Mesothelial cell of epicardium (in vitro differentiated cells): Measurements from ENCODE around the gene RNF112. TPM values are rescaled to one million over a fixed set of nuclear protein-coding genes. Genes with fewer than 3 reads are reported as not detected.
A peak's percentile ranks its signal among the peaks of the same experiment; 100 is the strongest.
"Not testable (repeated sequence)": the region's sequence is repeated elsewhere in the genome, so short reads cannot be mapped to it uniquely, and the experiment has no call there.

Experiments used
- DNase-seq, 2 experiments: peaks; one replicate each; pipeline ENCODE4 v3.0.0; 2021; ENCODE audit warnings: low spot score in 2 of 2; ENCODE audit not compliant: unreplicated experiment in 2 of 2
- H3K27ac Mint-ChIP-seq: 2 replicates; pipeline ENCODE4 v1.8.0; 2021; ENCODE audit warnings: mixed read lengths
- H3K27me3 Mint-ChIP-seq: 2 replicates; pipeline ENCODE4 v1.8.0; 2021; ENCODE audit warnings: low read depth, mixed read lengths
- H3K36me3 Mint-ChIP-seq: 2 replicates; pipeline ENCODE4 v1.8.0; 2021; ENCODE audit warnings: mixed read lengths
- H3K4me1 Mint-ChIP-seq: 2 replicates; pipeline ENCODE4 v1.8.0; 2021; ENCODE audit warnings: mixed read lengths
- H3K4me3 Mint-ChIP-seq: 2 replicates; pipeline ENCODE4 v1.8.0; 2021; ENCODE audit warnings: mild to moderate bottlenecking, moderate library complexity, mixed read lengths
- H3K9me3 Mint-ChIP-seq: 2 replicates; pipeline ENCODE4 v1.8.0; 2021; ENCODE audit warnings: mixed read lengths
- CTCF ChIP-seq: fragments of 200-600 bp; sonication (generic); IDR thresholded peaks from one replicate; pipeline ENCODE4 v1.5.0; 2021; ENCODE audit warnings: antibody characterized with exemption; ENCODE audit not compliant: unreplicated experiment
- total RNA-seq: library from RNA; stranded (reverse); gene quantifications from 3 replicates; pipeline ENCODE4 v1.2.1, GENCODE V29; 2021

Gene RNF112
- total RNA-seq, 1 donor from 2014 or later = 4.2 TPM

- Mint-ChIP-seq H3K9me3 (peaks cover 37% of the 10 kb centered on the region), H3K36me3 (peaks cover 14% of the 10 kb centered on the region), H3K27me3 (no peaks in the 10 kb centered on the region), H3K27ac (no peak overlapping the region), H3K4me3 (no peak overlapping the region), H3K4me1 (peaks cover 34% of the 10 kb centered on the region)
- no peak for TF ChIP-seq CTCF
- DNase-seq = no peak
Measured at GRCh38 chr17:19445105-19445504, 34.1 kb downstream of the RNF112 start.

GRCh38 chr17:19446577-19446976, 35.5 kb downstream of the RNF112 start:
- H3K4me3 Mint-ChIP-seq, DNase-seq, H3K27me3 Mint-ChIP-seq: not testable (repeated sequence)
- Mint-ChIP-seq H3K4me1 (peaks cover 35% of the 10 kb centered on the region), H3K9me3 (peaks cover 34% of the 10 kb centered on the region), H3K27ac (peak overlapping the region; percentile 98), H3K36me3 (peaks cover 14% of the 10 kb centered on the region)

- peak; percentile 36 to 80 for DNase-seq
- Mint-ChIP-seq H3K4me3 (no peak overlapping the region), H3K9me3 (peaks cover 34% of the 10 kb centered on the region), H3K4me1 (peaks cover 35% of the 10 kb centered on the region), H3K36me3 (peaks cover 14% of the 10 kb centered on the region), H3K27ac (peak overlapping the region; percentile 98), H3K27me3 (no peaks in the 10 kb centered on the region)
- peak; percentile 95 for TF ChIP-seq CTCF
Measured at GRCh38 chr17:19447085-19447583, 36.1 kb downstream of the RNF112 start.

- no peak for TF ChIP-seq CTCF
- Mint-ChIP-seq H3K4me1 (peaks cover 35% of the 10 kb centered on the region), H3K27me3 (no peaks in the 10 kb centered on the region), H3K36me3 (peaks cover 13% of the 10 kb centered on the region), H3K4me3 (peak overlapping the region; percentile 2), H3K27ac (peak overlapping the region; percentile 98), H3K9me3 (peaks cover 20% of the 10 kb centered on the region)
- peak in 1 of 2 experiments; percentile 54 for DNase-seq
Measured at GRCh38 chr17:19448341-19449268, 37.6 kb downstream of the RNF112 start.

GRCh38 chr17:19449656-19450055, 38.6 kb downstream of the RNF112 start:
- peaks cover 12% of the 10 kb centered on the region for H3K9me3 Mint-ChIP-seq
- H3K4me1 Mint-ChIP-seq = peaks cover 42% of the 10 kb centered on the region
- H3K4me3 Mint-ChIP-seq = no peak overlapping the region
- DNase-seq = no peak
- no peak for TF ChIP-seq CTCF
- peaks cover 10% of the 10 kb centered on the region for H3K36me3 Mint-ChIP-seq
- H3K27ac Mint-ChIP-seq = peak overlapping the region; percentile 98
- no peaks in the 10 kb centered on the region for H3K27me3 Mint-ChIP-seq

- Mint-ChIP-seq H3K4me1 (peaks cover 61% of the 10 kb centered on the region), H3K27me3 (no peaks in the 10 kb centered on the region), H3K9me3 (no peaks in the 10 kb centered on the region), H3K4me3 (no peak overlapping the region), H3K27ac (no peak overlapping the region), H3K36me3 (no peaks in the 10 kb centered on the region)
- DNase-seq = no peak
- no peak for TF ChIP-seq CTCF
Measured at GRCh38 chr17:19453296-19453695, 42.3 kb downstream of the RNF112 start.
